ENCODE data around the gene MAN2C1.

The MAN2C1 gene

GRCh38 chr15:75352186-75353080 lies 16.0 kb downstream of the MAN2C1 start:
- no peak for TF ChIP-seq TAF1 (IDR thresholded peaks at IDR 0.05; ENCODE audit: borderline replicate concordance, insufficient read depth, low read length)
- no peak for TF ChIP-seq REST (IDR thresholded peaks at IDR 0.05; ENCODE audit: insufficient read depth in 1 of 2, low read depth in 2 of 2, low read length in 2 of 2)

GRCh38 chr15:75350601-75351361 lies 17.6 kb downstream of the MAN2C1 start:
- no peak for TF ChIP-seq SIN3A (IDR thresholded peaks at IDR 0.05; ENCODE audit: borderline replicate concordance, insufficient read depth, low read length)
- TF ChIP-seq TAF1 (IDR thresholded peaks at IDR 0.05; ENCODE audit: borderline replicate concordance, insufficient read depth, low read length), result no peak
- no peak for TF ChIP-seq REST (IDR thresholded peaks at IDR 0.05; ENCODE audit: insufficient read depth in 1 of 2, low read depth in 2 of 2, low read length in 2 of 2)
- no peak for TF ChIP-seq POLR2AphosphoS5 (IDR thresholded peaks at IDR 0.05; ENCODE audit: low read depth, low read length)
- no peak for TF ChIP-seq FOXP2 (optimal IDR thresholded peaks at IDR 0.05; ENCODE audit: borderline replicate concordance, extremely low read depth, extremely low read length, insufficient read depth)

- no peak for TF ChIP-seq FOXP2 (optimal IDR thresholded peaks at IDR 0.05; ENCODE audit: borderline replicate concordance, extremely low read depth, extremely low read length, insufficient read depth)
- peak; percentile 56; the same call in 1 of the 2 replicates for TF ChIP-seq POLR2AphosphoS5 (IDR thresholded peaks at IDR 0.05; ENCODE audit: low read depth, low read length)
- no peak for TF ChIP-seq REST (IDR thresholded peaks at IDR 0.05; ENCODE audit: insufficient read depth in 1 of 2, low read depth in 2 of 2, low read length in 2 of 2)
Measured at GRCh38 chr15:75349851-75350588, 18.4 kb downstream of the MAN2C1 start.

- TF ChIP-seq TAF1 (IDR thresholded peaks at IDR 0.05; ENCODE audit: borderline replicate concordance, insufficient read depth, low read length) (no peak), REST (IDR thresholded peaks at IDR 0.05; ENCODE audit: insufficient read depth in 1 of 2, low read depth in 2 of 2, low read length in 2 of 2) (no peak), POLR2AphosphoS5 (IDR thresholded peaks at IDR 0.05; ENCODE audit: low read depth, low read length) (no peak), SIN3A (IDR thresholded peaks at IDR 0.05; ENCODE audit: borderline replicate concordance, insufficient read depth, low read length) (no peak), FOXP2 (optimal IDR thresholded peaks at IDR 0.05; ENCODE audit: borderline replicate concordance, extremely low read depth, extremely low read length, insufficient read depth) (no peak)
Measured at GRCh38 chr15:75348562-75349350, 19.7 kb downstream of the MAN2C1 start.

All from PFSK-1 (cell line).